NCI-H1105 treated with DMSO at 0.1 percent for 48 hours (cell line): ENCODE measurements around the gene MAGI2.

ENCODE experiments used
- DNase-seq: peaks from one replicate; lab custom pipeline; 2025; lab: John Stamatoyannopoulos, UW

MAGI2 gene

GRCh38 chr7:78081888-78082287, 1371.6 kb downstream of the MAGI2 start:
- DNase-seq: no peak

GRCh38 chr7:78081344-78081743, 1372.1 kb downstream of the MAGI2 start:
- DNase-seq: no peak

- no peak for DNase-seq
Observed at GRCh38 chr7:78080811-78081210, 1372.7 kb downstream of the MAGI2 start.

- no peak for DNase-seq
Observed at GRCh38 chr7:78080241-78080640, 1373.2 kb downstream of the MAGI2 start.

GRCh38 chr7:78074713-78075112, 1378.8 kb downstream of the MAGI2 start:
- DNase-seq: no peak

- DNase-seq: no peak
Observed at GRCh38 chr7:78073609-78074382, 1379.7 kb downstream of the MAGI2 start.

- no peak for DNase-seq
Observed at GRCh38 chr7:78072201-78072590, 1381.3 kb downstream of the MAGI2 start.

- no peak for DNase-seq
Observed at GRCh38 chr7:78071491-78072200, 1381.8 kb downstream of the MAGI2 start.

GRCh38 chr7:78066599-78066998, 1386.9 kb downstream of the MAGI2 start:
- no peak for DNase-seq

- DNase-seq: no peak
Observed at GRCh38 chr7:78063758-78064157, 1389.7 kb downstream of the MAGI2 start.

GRCh38 chr7:78062214-78062613, 1391.3 kb downstream of the MAGI2 start:
- DNase-seq: no peak

- DNase-seq: no peak
Observed at GRCh38 chr7:78057571-78057970, 1395.9 kb downstream of the MAGI2 start.

GRCh38 chr7:78055599-78055998, 1397.9 kb downstream of the MAGI2 start:
- no peak for DNase-seq

GRCh38 chr7:78055001-78055573, 1398.4 kb downstream of the MAGI2 start:
- DNase-seq: no peak

- no peak for DNase-seq
Observed at GRCh38 chr7:78052112-78052511, 1401.4 kb downstream of the MAGI2 start.

- no peak for DNase-seq
Observed at GRCh38 chr7:78047800-78048199, 1405.7 kb downstream of the MAGI2 start.

- no peak for DNase-seq
Observed at GRCh38 chr7:78043159-78043558, 1410.3 kb downstream of the MAGI2 start.

- no peak for DNase-seq
Observed at GRCh38 chr7:78041423-78041822, 1412.0 kb downstream of the MAGI2 start.

GRCh38 chr7:78039790-78040776, 1413.4 kb downstream of the MAGI2 start:
- no peak for DNase-seq

- no peak for DNase-seq
Observed at GRCh38 chr7:78038465-78039080, 1414.9 kb downstream of the MAGI2 start.

- DNase-seq: no peak
Observed at GRCh38 chr7:78037603-78038002, 1415.9 kb downstream of the MAGI2 start.

GRCh38 chr7:78033410-78033809, 1420.1 kb downstream of the MAGI2 start:
- no peak for DNase-seq
